ENCODE measurements around the gene MAML3.

DNA sequence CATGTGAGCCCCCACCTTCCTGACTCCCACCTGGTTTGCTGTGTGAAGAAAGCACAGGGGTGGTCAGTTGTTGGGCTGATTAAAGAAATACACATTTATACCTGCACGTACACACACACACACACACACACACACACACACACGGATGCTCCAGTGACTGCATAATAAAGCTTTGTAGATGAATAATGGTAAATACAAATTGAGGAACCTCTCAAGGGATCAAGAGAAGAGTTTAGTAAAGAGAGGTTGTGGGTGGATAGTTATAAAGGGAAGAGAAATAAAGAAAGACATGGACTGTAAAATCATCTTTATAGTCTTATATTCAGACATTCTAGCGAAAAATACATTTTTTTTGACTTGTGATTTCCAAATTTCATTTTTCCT, 344.2 kb downstream of the MAML3 start:
- TF ChIP-seq CTCF (IDR thresholded peaks at IDR 0.05) (no peak), POLR2A (IDR thresholded peaks at IDR 0.05) (no peak)

Data from uterus (tissue), 2 donors.